GM18519 (cell line): Measurements from ENCODE around the gene TANGO2.
A peak's percentile ranks its signal among the peaks of the same experiment; 100 is the strongest.

Experiments
- ATAC-seq: cut with Tn5 transposase; IDR thresholded peaks from one replicate; pipeline ENCODE4 v1.9.1; 2021; ENCODE audit warnings: mild to moderate bottlenecking, moderate library complexity; ENCODE audit not compliant: unreplicated experiment, low FRiP score

The TANGO2 gene, protein sequence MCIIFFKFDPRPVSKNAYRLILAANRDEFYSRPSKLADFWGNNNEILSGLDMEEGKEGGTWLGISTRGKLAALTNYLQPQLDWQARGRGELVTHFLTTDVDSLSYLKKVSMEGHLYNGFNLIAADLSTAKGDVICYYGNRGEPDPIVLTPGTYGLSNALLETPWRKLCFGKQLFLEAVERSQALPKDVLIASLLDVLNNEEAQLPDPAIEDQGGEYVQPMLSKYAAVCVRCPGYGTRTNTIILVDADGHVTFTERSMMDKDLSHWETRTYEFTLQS

DNA sequence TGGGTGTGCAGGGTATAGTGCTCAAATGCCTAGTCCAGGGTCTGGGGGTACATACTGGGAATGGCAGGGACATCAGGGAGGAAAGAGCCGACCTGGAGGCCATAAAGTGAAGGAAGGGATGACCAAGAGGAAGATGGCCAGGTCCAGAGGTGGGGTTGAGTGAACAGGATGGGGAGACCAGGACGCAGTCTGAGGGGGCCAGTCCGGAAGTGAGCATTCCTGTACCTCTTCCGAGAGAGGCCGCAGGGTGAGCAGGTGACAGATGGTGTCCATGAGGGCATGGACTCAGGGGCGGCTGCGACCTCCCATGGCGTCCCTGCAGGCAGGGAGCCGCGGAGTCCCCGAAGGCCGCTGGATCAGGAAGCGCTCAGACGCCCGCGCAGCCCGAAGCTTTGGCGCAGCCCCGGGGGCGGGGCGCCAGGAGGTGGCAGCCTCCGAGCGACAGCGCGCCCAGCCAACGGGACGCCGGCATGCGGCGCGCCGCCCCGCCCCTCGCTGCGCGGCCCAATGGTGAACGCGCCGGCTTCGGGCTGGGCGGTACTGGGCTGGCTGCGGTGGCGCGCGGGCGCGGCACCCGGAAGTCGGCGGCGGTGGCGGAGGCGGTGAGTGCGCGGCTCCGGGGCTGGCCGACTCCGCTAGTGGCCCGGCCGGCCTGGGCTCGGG is at the start of gene TANGO2:
Gene TANGO2, plus strand, starts transcription at position 578 of the 663 bp plus-strand sequence. CDS start 15,689 bp downstream, outside the sequence.
- peak; percentile 72 for ATAC-seq

DNA sequence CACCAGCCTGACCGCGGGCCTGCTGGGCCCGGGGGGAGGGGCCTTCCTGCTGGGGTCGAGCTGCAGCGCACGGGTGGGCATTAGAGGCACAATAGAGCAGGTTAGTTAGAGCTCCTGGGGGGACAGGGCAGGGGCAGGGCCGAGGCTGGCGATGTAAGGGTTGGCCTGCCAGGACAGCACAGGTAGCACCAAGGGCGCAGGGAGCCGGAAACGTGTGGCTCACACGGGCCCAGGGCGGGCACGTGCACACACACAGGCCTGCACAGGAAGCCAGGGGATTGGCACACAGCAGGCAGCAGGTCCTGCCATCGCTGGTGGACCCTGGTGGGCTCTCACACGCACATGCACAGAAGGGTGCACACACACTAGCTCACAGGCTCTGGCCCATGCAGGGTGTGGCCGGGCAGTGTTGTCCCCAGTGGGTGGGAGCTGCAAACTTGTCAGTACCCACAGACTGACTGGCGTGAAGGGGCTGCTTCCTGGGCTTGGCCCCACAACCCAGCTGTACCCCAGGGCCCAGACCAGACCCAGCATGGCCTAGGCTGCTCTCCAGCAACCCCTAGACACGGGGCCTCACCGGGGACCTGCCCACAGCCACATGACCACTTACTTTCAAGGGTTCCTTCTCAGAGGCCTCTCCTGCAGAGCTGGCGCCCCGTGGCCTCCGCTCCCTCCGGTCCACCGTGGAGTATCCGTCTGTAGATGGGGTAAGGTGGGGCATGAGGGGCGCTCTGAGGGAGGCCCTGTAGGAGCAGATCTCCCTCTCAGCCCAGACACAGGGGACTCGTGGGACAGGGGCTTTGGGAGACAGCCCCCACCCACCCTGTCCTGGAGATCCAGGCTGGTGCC is 49.4 kb upstream of the TANGO2 start:
- no peak for ATAC-seq

- no peak for ATAC-seq
Measured at GRCh38 chr22:19972251-19972650, 48.7 kb upstream of the TANGO2 start.

GRCh38 chr22:19972652-19973550 is 48.0 kb upstream of the TANGO2 start:
- ATAC-seq: no peak

DNA sequence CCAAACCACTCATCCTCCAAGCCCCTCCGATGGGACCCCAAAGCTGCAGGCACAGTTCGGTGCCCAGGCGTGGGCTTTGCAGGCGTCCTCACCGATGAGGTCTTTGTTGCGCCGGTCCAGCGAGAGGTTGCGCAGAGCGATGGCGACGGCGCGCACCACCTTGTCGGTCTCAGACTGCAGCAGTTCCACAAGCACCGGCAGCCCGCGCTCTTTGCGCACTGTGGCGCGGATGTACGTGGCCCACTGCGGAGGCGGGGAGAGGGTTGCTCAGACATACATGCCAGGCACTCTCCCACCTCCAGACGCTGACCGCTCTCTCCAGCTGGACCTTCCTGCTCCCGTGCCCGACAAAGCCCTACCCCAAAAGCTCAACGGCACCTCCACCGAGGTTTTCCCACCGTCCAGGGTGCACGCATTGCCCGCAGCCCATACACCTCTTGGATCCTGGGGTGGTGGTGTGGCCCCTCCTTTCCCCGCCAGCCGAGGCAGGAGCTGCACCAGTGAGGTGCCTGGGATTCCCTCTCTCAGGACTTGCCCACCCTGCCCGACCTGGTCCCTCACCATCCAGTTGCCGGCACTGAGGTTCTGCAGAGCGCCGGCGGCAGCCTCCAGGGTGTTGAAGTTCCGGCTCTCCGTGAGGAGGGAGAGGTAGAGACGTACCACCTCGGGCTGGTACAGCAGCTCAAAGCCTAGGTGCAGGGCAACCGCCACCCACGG is 47.2 kb upstream of the TANGO2 start:
- no peak for ATAC-seq

DNA sequence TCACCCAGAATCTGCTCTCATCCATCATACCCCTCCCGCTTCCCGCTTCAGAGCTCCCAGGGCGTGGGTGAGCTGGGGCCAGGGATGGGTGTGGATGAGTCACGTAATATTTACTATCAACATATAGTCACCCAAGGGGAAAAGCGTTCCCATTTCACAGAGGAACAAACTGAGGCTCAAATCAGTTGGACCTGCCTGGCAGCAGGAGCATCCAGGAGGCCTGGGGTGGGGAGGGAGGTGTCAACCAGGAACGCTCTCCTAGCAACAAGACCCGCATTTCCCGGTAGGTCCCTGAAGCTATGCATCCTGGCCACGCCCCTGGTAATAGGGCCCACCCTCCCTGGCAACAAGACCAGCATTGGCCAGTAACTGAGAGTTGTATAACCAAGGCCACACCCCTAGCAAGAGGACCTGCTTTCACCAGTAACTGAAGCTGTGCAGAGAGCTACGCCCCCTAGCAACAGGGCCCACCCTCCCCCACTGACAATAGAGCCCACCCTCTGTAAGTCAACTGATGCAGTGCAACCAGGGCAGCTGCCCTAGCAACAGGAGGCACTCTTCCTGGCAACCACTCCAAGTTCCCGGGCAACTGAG is 46.5 kb upstream of the TANGO2 start:
- no peak for ATAC-seq

- ATAC-seq: no peak
Measured at GRCh38 chr22:19974935-19975706, 45.8 kb upstream of the TANGO2 start.

DNA sequence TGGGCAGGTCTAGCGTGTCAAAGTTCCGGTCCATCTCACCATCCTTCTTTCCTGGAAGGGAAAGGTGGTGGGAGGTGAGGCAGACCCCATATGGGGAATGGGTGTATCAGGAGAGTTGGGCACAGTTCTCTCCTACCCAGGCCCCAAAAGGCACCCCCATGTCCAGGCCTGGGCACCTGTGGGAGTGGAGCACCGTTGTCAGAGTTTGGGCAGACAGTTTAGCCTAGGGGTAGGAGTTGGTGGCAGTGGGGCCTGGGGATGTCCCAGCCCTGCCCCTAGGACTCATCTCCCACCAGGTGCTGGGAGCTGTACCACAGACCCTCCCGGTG is 45.2 kb upstream of the TANGO2 start:
- ATAC-seq: no peak

- no peak for ATAC-seq
Measured at GRCh38 chr22:19976671-19977070, 44.2 kb upstream of the TANGO2 start.

- ATAC-seq: no peak
Measured at GRCh38 chr22:19977296-19978243, 43.3 kb upstream of the TANGO2 start.

GRCh38 chr22:19978748-19979147 is 42.2 kb upstream of the TANGO2 start:
- no peak for ATAC-seq

GRCh38 chr22:19979712-19980493 is 41.0 kb upstream of the TANGO2 start:
- ATAC-seq: no peak

- no peak for ATAC-seq
Measured at GRCh38 chr22:19980766-19981165, 40.1 kb upstream of the TANGO2 start.

DNA sequence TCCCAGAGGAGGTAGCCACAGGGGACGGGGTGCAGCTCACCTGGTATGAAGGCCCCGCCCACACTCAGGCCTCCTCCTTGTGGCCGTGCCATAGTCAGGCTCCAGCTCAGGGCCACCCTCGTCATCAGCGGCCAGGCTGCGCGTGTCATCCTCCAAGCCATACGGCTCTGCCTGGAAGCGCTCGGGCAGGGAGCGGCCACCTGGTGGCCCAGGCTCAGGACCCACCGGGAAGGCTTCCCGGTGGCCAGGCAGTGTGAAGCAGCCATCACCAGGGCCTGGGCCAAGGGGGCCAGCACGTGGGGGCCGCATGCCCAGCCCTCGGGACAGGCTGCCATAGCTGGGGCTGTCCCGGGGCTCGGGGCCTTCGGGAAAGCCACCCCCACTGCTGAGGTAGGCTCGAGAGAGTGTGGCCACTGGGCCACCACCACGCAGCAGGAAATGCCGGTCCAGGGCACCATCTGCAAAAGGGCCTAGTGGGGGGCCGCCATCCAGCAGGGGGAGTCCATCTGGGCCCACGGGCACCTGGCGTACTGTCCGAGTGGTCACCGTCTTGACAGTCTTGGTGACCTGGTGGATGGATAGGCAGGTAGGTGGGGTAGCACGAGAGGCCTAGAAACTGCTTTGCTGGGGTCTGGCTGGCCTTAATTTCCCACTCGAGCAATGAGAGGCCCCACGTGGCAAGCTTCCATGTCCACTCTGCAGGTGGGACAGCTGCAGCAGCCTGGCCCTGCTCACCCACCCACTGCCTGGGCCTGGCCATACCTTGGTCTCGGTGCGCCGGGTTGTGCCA is 39.5 kb upstream of the TANGO2 start:
- ATAC-seq: no peak

GRCh38 chr22:19981961-19982920 is 38.7 kb upstream of the TANGO2 start:
- no peak for ATAC-seq
